Heart left ventricle (tissue), 16 donors: Measurements from ENCODE around the gene THBS1. TPM values are rescaled to one million over a fixed set of nuclear protein-coding genes. Genes with fewer than 3 reads are reported as not detected.
A peak's percentile ranks its signal among the peaks of the same experiment; 100 is the strongest.

Source experiments
- ATAC-seq, 4 donors: fragments of 200-7000 bp; cut with Tn5 transposase; one replicate each; pipeline ENCODE4 v1.9.1; 2020 to 2022; ENCODE audit warnings: moderate library complexity in 4 of 4, mild to moderate bottlenecking in 3 of 4, moderate number of reproducible peaks in 1 of 4
- DNase-seq, 5 donors: peaks; one replicate each; pipeline ENCODE4 v3.0.0-alpha.2; 2020
- H3K27ac ChIP-seq, 12 donors: fragments of 200-600 bp; sonication (generic) in 4 of 12; one replicate each; pipeline versions ENCODE4 v1.5.0 to v1.8.0; 2016 to 2022; ENCODE audit warnings: mild to moderate bottlenecking in 2 of 12
- H3K27me3 ChIP-seq, 9 donors: fragments of 200-600 bp; sonication (generic) in 2 of 9; one replicate each; pipeline versions ENCODE4 v1.5.1 to v1.8.0; 2016 to 2022; ENCODE audit warnings: mild to moderate bottlenecking in 3 of 9
- H3K36me3 ChIP-seq, 9 donors: fragments of 200-600 bp; sonication (generic) in 2 of 9; one replicate each; pipeline versions ENCODE4 v1.5.0 to v1.8.0; 2018 to 2022; ENCODE audit warnings: mild to moderate bottlenecking in 2 of 9
- H3K4me1 ChIP-seq, 12 donors: fragments of 200-600 bp; sonication (generic) in 4 of 12; one replicate each; pipeline versions ENCODE4 v1.5.0 to v1.8.0; 2016 to 2022; ENCODE audit warnings: mild to moderate bottlenecking in 3 of 12
- H3K4me3 ChIP-seq, 12 donors: fragments of 200-600 bp; sonication (generic) in 4 of 12; one replicate each; pipeline versions ENCODE4 v1.5.0 to v1.8.0; 2017 to 2022; ENCODE audit warnings: mild to moderate bottlenecking in 9 of 12, moderate library complexity in 4 of 12
- H3K9me3 ChIP-seq, 12 donors: fragments of 200-600 bp; sonication (generic) in 4 of 12; one replicate each; pipeline versions ENCODE4 v1.5.0 to v1.8.0; 2016 to 2022; ENCODE audit warnings: mild to moderate bottlenecking in 1 of 12
- POLR2A ChIP-seq, 2 donors: fragments of 450-650 bp; IDR thresholded peaks; one replicate each; pipeline ENCODE4 v1.6.1; 2017; ENCODE audit warnings: antibody characterized with exemption in 2 of 2, mild to moderate bottlenecking in 2 of 2, moderate library complexity in 2 of 2
- WGBS, 4 donors: extraction: QIAGEN DNeasy Blood & Tissue Kit in 2 of 4; methylation state at CpG; one replicate each; pipeline versions ENCODE4 v1.1.5 to v1.1.7; 2013 to 2018; 5-methylcytosine and 5-hydroxymethylcytosine counted together
- intact Hi-C, 10 donors: fragments of 100-400 bp; cut with DNase I; formaldehyde crosslinking; loops; one replicate each; pipeline versions ENCODE4 v1.11.1 to v1.14.2; 2022
- polyA plus RNA-seq, 2 donors: library from polyadenylated mRNA; stranded (reverse); fragments of 200-250 nt; gene quantifications; one replicate each; pipeline ENCODE4 v1.2.3, GENCODE V29; 2013
- total RNA-seq, 9 donors: library from RNA; depleted of rRNA in 2 of 9; stranded (reverse); fragments of >200 nt in 2 of 9; fragmentation: NEBNext Ultra II Directional in 3 of 9; extraction: Animal tissue kit (Norgen Biotek cat#: 25700) in 3 of 9; gene quantifications; one replicate each; pipeline versions ENCODE4 v1.1.0 to v1.2.4, GENCODE V29; 2016 to 2023
- TF ChIP-seq, protein P1 (sequence below), 12 donors: fragments of 200-600 bp; sonication (generic) in 4 of 12; IDR thresholded peaks; one replicate each; pipeline versions ENCODE4 v1.5.0 to v1.8.0; 2018 to 2022; ENCODE audit warnings: antibody characterized with exemption in 12 of 12, mild to moderate bottlenecking in 5 of 12
- donor health status: ischemic (EF 13 %, LVEDD 7.1; RV severe dilation, severe dysfunction).
- donor health status: healthy with polysubstance abuse.
- donor health status: DM: no; HTN: yes; CAD: no.
- donor health status: DM: no; HTN: no; CAD: no.
- donor health status: ischemic (EF 25% LVEDD 6.9; RV normal size, moderate dysfunction).
- donor health status: ischemic (EF 25% LVEDD 5.7; RV mildly dilated, moderate dysfunction).
- donor health status: healthy.
- donor health status: DM: yes; HTN: yes; CAD: no.
- donor health status: ischemic (EF 35%, LVEDD 5.7; RV mildly dilated, moderate dysfunction).
- donor health status: nonischemic (EF 11% LVEDD 7.7; RV severe dilation, severe dysfunction).
- donor health status: DM: yes; HTN: yes; CAD: no.
- donor health status: PGD.
- donor health status: ischemic (EF 29% LVEDD 5.4; RV normal size, mild dysfunction).
- donor health status: nonischemic (EF 23%, LVEDD 6.1; RV moderate dilation, normal function).

The THBS1 gene
- total and polyA plus RNA-seq, 11 donors = 8.5 to 573 (median 160) TPM

DNA sequence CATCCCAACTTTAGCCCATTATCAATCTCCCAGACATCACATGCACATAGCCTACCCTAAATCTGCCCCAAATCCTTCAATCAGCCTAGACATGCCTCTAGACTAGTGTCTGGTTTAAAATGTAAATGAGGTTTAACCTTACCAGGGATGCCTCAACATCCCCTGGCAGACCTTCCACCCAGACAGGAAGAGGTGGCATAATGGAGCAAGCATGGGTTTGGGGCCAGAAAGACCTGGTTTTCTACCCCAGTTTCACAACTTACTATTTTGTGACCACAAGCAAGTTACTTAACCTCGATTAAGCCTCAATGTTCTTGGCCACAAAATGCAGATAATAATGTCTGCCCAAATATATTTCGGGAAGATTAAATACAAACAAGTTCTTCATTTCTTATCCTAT, 28.3 kb upstream of the THBS1 start:
- ATAC-seq (no peak), DNase-seq (no peak)
- Histone ChIP-seq H3K4me3 (no peak overlapping the region), H3K36me3 (no peaks in the 10 kb centered on the region), H3K27me3 (no peaks in the 10 kb centered on the region), H3K27ac (no peak overlapping the region), H3K4me1 (peaks cover 0 to 19% (median 0%) of the 10 kb centered on the region in 12 donors), H3K9me3 (no peaks in the 10 kb centered on the region)
- TF ChIP-seq POLR2A (IDR thresholded peaks at IDR 0.05) = no peak
- TF ChIP-seq, protein P1, sequence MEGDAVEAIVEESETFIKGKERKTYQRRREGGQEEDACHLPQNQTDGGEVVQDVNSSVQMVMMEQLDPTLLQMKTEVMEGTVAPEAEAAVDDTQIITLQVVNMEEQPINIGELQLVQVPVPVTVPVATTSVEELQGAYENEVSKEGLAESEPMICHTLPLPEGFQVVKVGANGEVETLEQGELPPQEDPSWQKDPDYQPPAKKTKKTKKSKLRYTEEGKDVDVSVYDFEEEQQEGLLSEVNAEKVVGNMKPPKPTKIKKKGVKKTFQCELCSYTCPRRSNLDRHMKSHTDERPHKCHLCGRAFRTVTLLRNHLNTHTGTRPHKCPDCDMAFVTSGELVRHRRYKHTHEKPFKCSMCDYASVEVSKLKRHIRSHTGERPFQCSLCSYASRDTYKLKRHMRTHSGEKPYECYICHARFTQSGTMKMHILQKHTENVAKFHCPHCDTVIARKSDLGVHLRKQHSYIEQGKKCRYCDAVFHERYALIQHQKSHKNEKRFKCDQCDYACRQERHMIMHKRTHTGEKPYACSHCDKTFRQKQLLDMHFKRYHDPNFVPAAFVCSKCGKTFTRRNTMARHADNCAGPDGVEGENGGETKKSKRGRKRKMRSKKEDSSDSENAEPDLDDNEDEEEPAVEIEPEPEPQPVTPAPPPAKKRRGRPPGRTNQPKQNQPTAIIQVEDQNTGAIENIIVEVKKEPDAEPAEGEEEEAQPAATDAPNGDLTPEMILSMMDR (IDR thresholded peaks at IDR 0.05) = no peak
- intact Hi-C loops = no loop called here
- whole genome bisulfite sequencing, 4 donors = 85 to 93% (median 90%) methylated on average over 2 of the region's 2 CpGs

- peak in 2 of 4 donors; percentile 24 to 52 for ATAC-seq
- no peaks in the 10 kb centered on the region for H3K36me3 ChIP-seq
- peak overlapping the region in 1 of 12 donors; percentile 65 for H3K27ac ChIP-seq
- H3K4me1 ChIP-seq = peaks cover 0 to 19% (median 0%) of the 10 kb centered on the region in 12 donors
- no peak for TF ChIP-seq POLR2A (IDR thresholded peaks at IDR 0.05)
- TF ChIP-seq, protein P1 (IDR thresholded peaks at IDR 0.05) = no peak
- 29 to 32% (median 30%) methylated on average over 2 of the region's 2 CpGs for WGBS, 4 donors
- intact Hi-C loops = no loop called here
- no peaks in the 10 kb centered on the region for H3K9me3 ChIP-seq
- H3K4me3 ChIP-seq = no peak overlapping the region
- no peaks in the 10 kb centered on the region for H3K27me3 ChIP-seq
- DNase-seq = no peak
Measured at GRCh38 chr15:39553947-39554693, 26.8 kb upstream of the THBS1 start.

DNA sequence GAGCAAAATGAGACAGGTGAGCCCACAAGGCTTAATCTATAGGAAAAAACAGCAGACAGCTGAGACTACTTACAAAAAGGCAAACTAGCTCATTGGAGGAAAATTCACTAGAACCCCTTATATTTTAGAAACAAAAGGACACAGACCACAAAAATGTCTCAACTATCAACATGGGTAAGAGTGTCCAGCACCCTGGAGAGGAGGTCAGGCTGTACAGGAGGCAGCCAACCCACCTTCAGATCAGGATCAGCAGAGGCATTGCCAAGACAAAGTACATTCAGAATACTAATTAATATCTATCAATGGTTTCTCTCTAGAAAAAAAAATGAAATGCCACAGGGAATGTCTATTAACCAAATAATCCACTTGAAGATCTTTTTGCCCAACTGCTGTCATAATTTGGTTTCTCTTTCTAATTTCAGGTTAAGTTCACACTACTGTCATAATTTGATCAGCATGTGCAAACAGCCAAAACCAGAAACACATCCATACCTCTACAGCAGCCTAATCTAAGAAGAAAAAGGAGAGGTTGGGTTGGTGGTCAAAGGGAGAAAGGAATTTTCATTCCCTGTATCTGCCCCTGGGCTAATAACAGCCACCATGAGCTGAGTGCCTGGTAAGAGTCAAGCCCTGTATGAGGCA, 26.0 kb upstream of the THBS1 start:
- Histone ChIP-seq H3K4me1 (peaks cover 0 to 19% (median 0%) of the 10 kb centered on the region in 12 donors), H3K27me3 (no peaks in the 10 kb centered on the region), H3K4me3 (no peak overlapping the region), H3K27ac (peak overlapping the region in 1 of 12 donors; percentile 21), H3K36me3 (no peaks in the 10 kb centered on the region), H3K9me3 (no peaks in the 10 kb centered on the region)
- DNase-seq (no peak), ATAC-seq (no peak)
- TF ChIP-seq, protein P1 (IDR thresholded peaks at IDR 0.05) = no peak
- TF ChIP-seq POLR2A (IDR thresholded peaks at IDR 0.05) = no peak
- intact Hi-C loops = no loop called here

- H3K4me1 ChIP-seq = peaks cover 0 to 19% (median 0%) of the 10 kb centered on the region in 12 donors
- no peaks in the 10 kb centered on the region for H3K27me3 ChIP-seq
- intact Hi-C loops = no loop called here
- ATAC-seq (no peak), DNase-seq (no peak)
- peak overlapping the region in 1 of 12 donors; percentile 22 for H3K27ac ChIP-seq
- H3K4me3 ChIP-seq = no peak overlapping the region
- H3K9me3 ChIP-seq = no peaks in the 10 kb centered on the region
- H3K36me3 ChIP-seq = no peaks in the 10 kb centered on the region
- no peak for TF ChIP-seq POLR2A (IDR thresholded peaks at IDR 0.05)
- TF ChIP-seq, protein P1 (IDR thresholded peaks at IDR 0.05) = no peak
- 61 to 74% (median 65%) methylated on average over 4 of the region's 4 CpGs for WGBS, 4 donors
Measured at GRCh38 chr15:39555885-39556284, 25.0 kb upstream of the THBS1 start.
